Right lobe of liver (tissue), 6 donors: Measurements from ENCODE around the gene P2RY6. TPM values are rescaled to one million over a fixed set of nuclear protein-coding genes. Genes with fewer than 3 reads are reported as not detected.
A peak's percentile ranks its signal among the peaks of the same experiment; 100 is the strongest.

Experiments used
- ATAC-seq, 4 donors: fragments of 200-7000 bp; cut with Tn5 transposase; one replicate each; pipeline ENCODE4 v1.9.1; 2020; ENCODE audit warnings: mild to moderate bottlenecking in 4 of 4, moderate library complexity in 4 of 4
- DNase-seq, 3 donors: peaks; one replicate each; pipeline ENCODE4 v3.0.0-alpha.2; 2020
- H3K27ac ChIP-seq, 3 donors: fragments of 200-600 bp; one replicate each; pipeline ENCODE4 v1.8.0; 2022
- H3K27me3 ChIP-seq, 2 donors: fragments of 200-600 bp; one replicate each; pipeline ENCODE4 v1.8.0; 2022
- H3K36me3 ChIP-seq, 4 donors: fragments of 200-600 bp; sonication (generic) in 1 of 4; one replicate each; pipeline versions ENCODE4 v1.5.1 to v1.8.0; 2017 to 2022; ENCODE audit warnings: control low read depth in 1 of 4
- H3K4me1 ChIP-seq, 4 donors: fragments of 200-600 bp; sonication (generic) in 1 of 4; one replicate each; pipeline versions ENCODE4 v1.5.1 to v1.8.0; 2017 to 2022; ENCODE audit warnings: control low read depth in 1 of 4
- H3K4me3 ChIP-seq, 3 donors: fragments of 200-600 bp; one replicate each; pipeline ENCODE4 v1.8.0; 2022
- H3K9me3 ChIP-seq, 4 donors: fragments of 200-600 bp; sonication (generic) in 1 of 4; one replicate each; pipeline versions ENCODE4 v1.5.1 to v1.8.0; 2017 to 2022; ENCODE audit warnings: control low read depth in 1 of 4
- CTCF ChIP-seq, 4 donors: fragments of 200-600 bp in 3 of 4; fragments of 450-650 bp in 1 of 4; IDR thresholded peaks; one replicate each; pipeline versions ENCODE4 v1.5.1 to v1.8.0; 2016 to 2022; ENCODE audit warnings: antibody characterized with exemption in 4 of 4, mild to moderate bottlenecking in 2 of 4
- POLR2A ChIP-seq: fragments of 450-650 bp; IDR thresholded peaks from one replicate; pipeline ENCODE4 v1.6.1; 2017; ENCODE audit warnings: antibody characterized with exemption, mild to moderate bottlenecking
- WGBS: methylation state at CpG from one replicate; pipeline ENCODE4 v1.1.6; 2018; ENCODE audit warnings: low coverage, low lambda C conversion rate; ENCODE audit not compliant: insufficient coverage; ENCODE audit errors: missing lambda C conversion rate; 5-methylcytosine and 5-hydroxymethylcytosine counted together
- intact Hi-C, 2 donors: fragments of 100-400 bp; cut with DNase I; formaldehyde crosslinking; loops; one replicate each; pipeline versions ENCODE4 v1.11.2 to v1.14.1; 2022
- total RNA-seq, 6 experiments: library from RNA; depleted of rRNA in 2 of 6; stranded (reverse); fragments of >200 nt in 2 of 6; fragmentation: NEBNext Ultra II Directional in 3 of 6; extraction: Animal tissue kit (Norgen Biotek cat#: 25700) in 3 of 6; gene quantifications; one replicate each; pipeline versions ENCODE4 v1.1.0 to v1.2.4, GENCODE V29; 2016 to 2023
- donor health status: DM: no; HTN: yes; CAD: no.
- donor health status: DM: no; HTN: no; CAD: no.
- donor health status: DM: no; HTN: no; CAD: no.
- donor health status: DM: no; HTN: yes; CAD: no.
- donor health status: DM: no; HTN: yes; CAD: no.

The P2RY6 gene
- total RNA-seq, 6 experiments from 2014 or later = 0.24 to 1.8 (median 0.62) TPM

GRCh38 chr11:73226297-73227006 is 45.7 kb upstream of the P2RY6 start:
- peaks cover 0 to 5% (median 0%) of the 10 kb centered on the region in 4 donors for H3K4me1 ChIP-seq
- H3K36me3 ChIP-seq = no peaks in the 10 kb centered on the region
- no peaks in the 10 kb centered on the region for H3K27me3 ChIP-seq
- no peak overlapping the region for H3K27ac ChIP-seq
- TF ChIP-seq POLR2A = no peak
- no peak for TF ChIP-seq CTCF (IDR thresholded peaks at IDR 0.05)
- no peak for ATAC-seq
- no peak for DNase-seq
- H3K9me3 ChIP-seq = no peaks in the 10 kb centered on the region
- intact Hi-C loops = no loop called here
- 40% methylated on average over 3 of the region's 8 CpGs for WGBS
- H3K4me3 ChIP-seq = no peak overlapping the region

- ATAC-seq (peak; percentile 69 to 82 (median 72)), DNase-seq (peak in 1 of 3 donors; percentile 50)
- no peaks in the 10 kb centered on the region for H3K9me3 ChIP-seq
- intact Hi-C loops = no loop called here
- H3K4me1 ChIP-seq = peaks cover 0 to 5% (median 0%) of the 10 kb centered on the region in 4 donors
- TF ChIP-seq CTCF (IDR thresholded peaks at IDR 0.05) = peak in 1 of 4 donors; percentile 4
- TF ChIP-seq POLR2A = no peak
- WGBS = 29% methylated on average over 1 of the region's 12 CpGs
- H3K27ac ChIP-seq = no peak overlapping the region
- no peaks in the 10 kb centered on the region for H3K36me3 ChIP-seq
- no peaks in the 10 kb centered on the region for H3K27me3 ChIP-seq
- H3K4me3 ChIP-seq = no peak overlapping the region
Observed at GRCh38 chr11:73227571-73228211, 44.4 kb upstream of the P2RY6 start.

GRCh38 chr11:73228268-73229134 is 43.6 kb upstream of the P2RY6 start:
- TF ChIP-seq CTCF (IDR thresholded peaks at IDR 0.05) (no peak), POLR2A (no peak)
- peaks cover 0 to 13% (median 3%) of the 10 kb centered on the region in 4 donors for H3K4me1 ChIP-seq
- H3K27me3 ChIP-seq = no peaks in the 10 kb centered on the region
- intact Hi-C loops = no loop called here
- no peaks in the 10 kb centered on the region for H3K36me3 ChIP-seq
- no peak overlapping the region for H3K4me3 ChIP-seq
- WGBS = 70% methylated on average over 2 of the region's 4 CpGs
- no peak overlapping the region for H3K27ac ChIP-seq
- H3K9me3 ChIP-seq = no peaks in the 10 kb centered on the region
- DNase-seq = no peak
- ATAC-seq = no peak

GRCh38 chr11:73229321-73229895 is 42.7 kb upstream of the P2RY6 start:
- Histone ChIP-seq H3K4me1 (peaks cover 0 to 21% (median 3%) of the 10 kb centered on the region in 4 donors), H3K27ac (no peak overlapping the region), H3K9me3 (no peaks in the 10 kb centered on the region), H3K27me3 (no peaks in the 10 kb centered on the region), H3K4me3 (no peak overlapping the region), H3K36me3 (no peaks in the 10 kb centered on the region)
- ATAC-seq (no peak), DNase-seq (peak in 1 of 3 donors; percentile 28)
- intact Hi-C loops = no loop called here
- 67% methylated on average over 10 of the region's 11 CpGs for WGBS
- no peak for TF ChIP-seq POLR2A
- TF ChIP-seq CTCF (IDR thresholded peaks at IDR 0.05) = no peak
